Lower leg skin (tissue), 4 donors: Measurements from ENCODE around the gene SUGCT. TPM values are rescaled to one million over a fixed set of nuclear protein-coding genes. Genes with fewer than 3 reads are reported as not detected.

Experiments
- DNase-seq, 2 donors: peaks; one replicate each; pipeline ENCODE4 v3.0.0-alpha.2; 2019; ENCODE audit warnings: low spot score in 2 of 2
- H3K4me3 ChIP-seq: fragments of 200-600 bp; sonication (generic); 2 replicates; pipeline ENCODE4 v1.5.1; 2017; ENCODE audit warnings: mild to moderate bottlenecking, low read depth; ENCODE audit not compliant: poor library complexity, severe bottlenecking
- CTCF ChIP-seq, 3 donors: fragments of 450-650 bp; IDR thresholded peaks; one replicate each; pipeline ENCODE4 v1.5.1; 2016; ENCODE audit warnings: antibody characterized with exemption in 3 of 3, mild to moderate bottlenecking in 3 of 3, moderate library complexity in 2 of 3
- POLR2A ChIP-seq, 2 donors: fragments of 450-650 bp; IDR thresholded peaks; one replicate each; pipeline ENCODE4 v1.6.1; 2016 to 2017; ENCODE audit warnings: antibody characterized with exemption in 2 of 2, mild to moderate bottlenecking in 1 of 2, moderate library complexity in 1 of 2
- WGBS, 2 donors: methylation state at CpG; one replicate each; pipeline ENCODE4 v1.1.5; 2018; 5-methylcytosine and 5-hydroxymethylcytosine counted together
- intact Hi-C: fragments of 100-400 bp; cut with DNase I; formaldehyde crosslinking; loops from one replicate; pipeline ENCODE4 v1.15.0; 2023; ENCODE audit warnings: low total_unique reads
- total RNA-seq, 4 donors: library from RNA; depleted of rRNA; stranded (reverse); fragments of >200 nt; gene quantifications; one replicate each; pipeline ENCODE4 v1.1.0, GENCODE V29; 2016

SUGCT gene
- total RNA-seq, 4 donors from 2014 or later: 0.49 to 1.6 (median 0.59) TPM; not detected in 1

- intact Hi-C loops: no loop called here
- H3K4me3 ChIP-seq: no peak overlapping the region
- 76 to 79% methylated on average over 6 of the region's 6 CpGs for WGBS, 2 donors
- TF ChIP-seq POLR2A (IDR thresholded peaks at IDR 0.05) (no peak), CTCF (IDR thresholded peaks at IDR 0.05) (no peak)
- no peak for DNase-seq
These were observed 372.4 kb downstream of the SUGCT start for GRCh38 chr7:40507166-40507565.

- TF ChIP-seq POLR2A (IDR thresholded peaks at IDR 0.05): no peak
- H3K4me3 ChIP-seq: no peak overlapping the region
- DNase-seq: no peak
- intact Hi-C loops: no loop called here
- WGBS, 2 donors: 71 to 79% methylated on average over 4 of the region's 4 CpGs
These were observed 374.6 kb downstream of the SUGCT start for GRCh38 chr7:40509287-40509996.

- DNase-seq: no peak
- 19 to 20% methylated on average over 1 of the region's 1 CpG for WGBS, 2 donors
- intact Hi-C loops: no loop called here
- H3K4me3 ChIP-seq: no peak overlapping the region
- no peak for TF ChIP-seq POLR2A (IDR thresholded peaks at IDR 0.05)
- TF ChIP-seq CTCF (IDR thresholded peaks at IDR 0.05): no peak
These were observed 381.6 kb downstream of the SUGCT start for GRCh38 chr7:40516376-40516775.

GRCh38 chr7:40519009-40519408, 384.2 kb downstream of the SUGCT start:
- H3K4me3 ChIP-seq: no peak overlapping the region
- intact Hi-C loops: no loop called here
- TF ChIP-seq POLR2A (IDR thresholded peaks at IDR 0.05): no peak
- TF ChIP-seq CTCF (IDR thresholded peaks at IDR 0.05): no peak
- no peak for DNase-seq
- 92 to 96% methylated on average over 3 of the region's 3 CpGs for WGBS, 2 donors

GRCh38 chr7:40520986-40521738, 386.4 kb downstream of the SUGCT start:
- no peak overlapping the region for H3K4me3 ChIP-seq
- intact Hi-C loops: no loop called here
- DNase-seq: no peak
- TF ChIP-seq POLR2A (IDR thresholded peaks at IDR 0.05): no peak
- TF ChIP-seq CTCF (IDR thresholded peaks at IDR 0.05): no peak
- WGBS, 2 donors: 80 to 83% methylated on average over 7 of the region's 7 CpGs

GRCh38 chr7:40525764-40526163, 391.0 kb downstream of the SUGCT start:
- H3K4me3 ChIP-seq: no peak overlapping the region
- TF ChIP-seq POLR2A (IDR thresholded peaks at IDR 0.05) (no peak), CTCF (IDR thresholded peaks at IDR 0.05) (no peak)
- 69 to 75% methylated on average over 3 of the region's 3 CpGs for WGBS, 2 donors
- DNase-seq: no peak
- intact Hi-C loops: no loop called here
